ENCODE data around the gene IPO11. TPM values are rescaled to one million over a fixed set of nuclear protein-coding genes. Genes with fewer than 3 reads are reported as not detected.

IPO11 gene
- total RNA-seq (2014; rRNA removed) = 26.8 and 29.3 TPM in 2 replicates
- 10.4 TPM for polyA plus RNA-seq (2012)

DNA sequence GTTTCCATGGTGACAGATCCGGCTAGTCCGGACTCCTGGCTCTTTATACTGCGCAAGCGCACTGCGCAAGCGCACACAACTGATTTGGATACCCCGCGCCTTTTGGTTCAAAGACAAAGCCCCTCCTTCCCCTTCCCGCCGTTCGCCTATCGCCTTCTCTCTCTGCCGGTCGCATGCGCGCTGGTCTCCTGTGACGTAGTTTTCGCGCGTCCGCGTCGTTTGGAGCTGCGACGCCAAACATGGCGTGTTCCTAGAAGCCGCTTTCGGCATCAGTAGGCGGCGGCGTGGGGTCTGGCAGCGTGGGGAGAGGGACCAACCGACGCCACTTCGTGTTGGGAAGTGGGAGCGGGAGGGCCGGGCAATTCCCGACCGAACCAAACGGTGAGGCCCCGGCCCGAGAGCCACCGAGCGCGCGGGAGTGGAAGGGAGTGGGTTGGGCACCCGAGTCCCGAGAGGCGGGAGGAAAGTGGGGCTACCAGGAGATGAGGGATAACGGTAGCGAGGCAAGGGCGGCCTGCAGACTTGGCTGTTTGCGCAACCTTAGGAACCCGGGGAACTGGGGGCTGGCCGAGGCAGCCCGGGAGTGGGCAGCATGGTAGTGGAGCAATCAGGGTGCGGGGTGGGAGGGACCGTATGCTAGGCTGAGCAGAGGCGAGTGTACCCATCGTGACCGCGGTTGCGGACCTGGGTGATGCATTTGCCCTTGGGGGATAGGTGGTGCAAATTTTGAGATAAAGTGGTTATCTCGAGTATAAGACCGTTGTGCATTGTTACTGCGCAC is at the start of gene IPO11:
Gene IPO11, plus strand, starts transcription at position 215 of the 781 bp plus-strand sequence. CDS start 24,517 bp downstream, outside the sequence.
- peak; percentile 99 for DNase-seq (ENCODE audit: low read depth)

DNA sequence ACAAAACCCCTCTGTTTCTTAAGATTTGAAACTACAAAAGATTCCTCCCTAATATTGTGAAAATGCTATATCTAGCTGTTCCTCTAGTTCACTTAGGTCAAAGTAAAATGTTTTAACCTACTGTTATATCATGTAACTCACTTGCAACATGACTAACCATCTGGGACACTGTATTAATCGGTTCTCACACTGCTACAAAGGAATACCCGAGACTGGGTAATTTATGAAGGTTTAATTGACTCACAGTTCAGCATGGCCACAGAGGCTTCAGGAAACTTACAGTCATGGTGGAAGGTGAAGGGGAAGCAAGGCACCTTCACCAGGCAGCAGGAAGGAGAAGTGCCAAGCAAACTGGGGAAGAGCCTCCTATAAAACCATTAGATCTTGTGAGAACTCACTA is 43.5 kb upstream of the IPO11 start:
- DNase-seq (ENCODE audit: low read depth) = no peak

DNA sequence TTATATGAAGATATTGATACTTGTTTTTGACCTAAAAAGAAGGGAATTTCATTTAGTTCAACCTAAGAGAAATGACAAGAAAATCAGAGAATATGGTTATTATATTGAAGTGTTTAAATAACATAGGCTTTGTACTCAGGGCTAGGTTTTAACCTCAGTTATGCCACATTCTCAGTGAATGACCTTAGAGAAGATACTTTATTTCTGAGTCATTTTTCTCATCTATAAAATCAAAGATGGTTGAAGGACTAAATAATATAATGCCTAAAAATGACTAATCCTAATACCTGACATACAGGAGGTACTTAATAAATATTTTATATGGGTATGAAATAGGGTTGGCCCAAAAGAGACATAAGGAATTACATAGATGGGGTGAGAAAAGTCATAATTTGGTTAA is 41.2 kb upstream of the IPO11 start:
- DNase-seq (ENCODE audit: low read depth) = no peak

DNA sequence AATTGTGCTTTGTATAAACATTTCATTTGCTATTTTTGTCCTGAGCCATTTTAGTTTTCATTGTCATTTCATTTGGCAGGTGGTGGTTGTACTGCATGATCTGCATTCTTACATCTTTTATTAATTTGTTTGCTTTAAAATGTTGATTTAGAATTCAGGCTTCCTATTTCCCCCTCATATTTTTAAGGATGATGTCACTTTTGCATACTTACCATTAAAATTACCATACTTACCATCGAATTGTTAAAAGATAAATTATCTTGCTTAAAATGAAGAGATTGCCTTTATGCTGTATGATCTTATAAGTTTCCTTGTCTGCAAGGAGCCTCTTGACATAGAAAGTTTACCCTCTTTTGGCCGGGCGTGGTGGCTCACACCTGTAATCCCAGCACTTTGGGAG is 40.0 kb upstream of the IPO11 start:
- no peak for DNase-seq (ENCODE audit: low read depth)

DNA sequence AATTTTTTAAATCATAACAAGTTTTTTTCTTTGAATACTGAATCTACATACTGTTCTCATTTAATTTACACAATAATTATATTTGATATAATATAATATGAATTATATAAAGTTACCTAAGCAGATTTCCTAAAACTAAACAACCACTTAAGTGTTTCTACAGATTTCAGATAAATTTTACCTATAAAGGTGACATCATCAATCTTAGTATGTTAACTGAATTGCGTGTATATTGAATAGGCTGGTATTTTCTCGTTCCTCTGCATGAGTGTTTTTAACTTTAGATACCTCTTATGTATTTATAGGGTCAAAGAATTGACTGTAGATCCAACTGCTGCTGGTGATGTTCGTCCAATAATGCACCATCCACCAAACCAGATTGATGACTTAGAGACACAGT is 39.2 kb upstream of the IPO11 start:
- DNase-seq (ENCODE audit: low read depth) = no peak

DNA sequence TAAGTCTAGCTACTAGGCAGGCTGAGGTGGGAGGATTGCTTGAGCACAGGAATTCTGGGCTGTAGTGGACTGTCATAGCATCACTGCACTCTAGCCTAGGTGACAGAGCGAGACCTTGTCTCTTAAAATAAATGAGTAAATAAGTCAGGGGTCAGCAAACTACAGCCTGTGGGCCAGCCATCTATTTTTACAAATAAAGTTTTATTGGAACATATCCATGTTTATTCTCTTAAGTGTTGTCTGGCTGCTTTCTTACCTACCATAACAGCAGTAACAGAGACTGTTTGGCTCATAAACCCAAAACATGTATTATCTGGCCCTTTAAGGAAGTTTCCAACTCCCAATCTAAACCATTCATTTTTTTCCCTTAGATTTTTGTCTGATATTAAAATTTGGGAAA is 38.5 kb upstream of the IPO11 start:
- DNase-seq (ENCODE audit: low read depth) = no peak

DNA sequence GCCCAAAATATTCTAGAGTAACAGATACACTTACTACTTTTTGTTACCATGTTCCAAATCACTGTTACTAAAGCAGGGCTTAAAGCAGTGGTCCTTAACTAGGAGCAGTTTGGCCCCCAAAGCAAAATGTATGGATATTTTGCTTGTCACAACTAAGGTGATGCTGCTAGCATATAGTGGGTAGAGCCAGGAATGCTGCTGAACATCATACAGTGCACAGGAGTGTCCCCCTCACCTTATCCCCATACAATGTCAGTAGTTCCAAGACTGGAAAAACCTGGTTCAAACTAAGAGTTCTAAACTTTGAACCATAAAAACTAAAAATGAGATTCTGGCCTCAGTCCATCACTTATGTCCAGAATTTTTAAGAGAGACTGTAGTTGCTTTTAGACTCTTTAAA is 36.9 kb upstream of the IPO11 start:
- DNase-seq (ENCODE audit: low read depth) = no peak

DNA sequence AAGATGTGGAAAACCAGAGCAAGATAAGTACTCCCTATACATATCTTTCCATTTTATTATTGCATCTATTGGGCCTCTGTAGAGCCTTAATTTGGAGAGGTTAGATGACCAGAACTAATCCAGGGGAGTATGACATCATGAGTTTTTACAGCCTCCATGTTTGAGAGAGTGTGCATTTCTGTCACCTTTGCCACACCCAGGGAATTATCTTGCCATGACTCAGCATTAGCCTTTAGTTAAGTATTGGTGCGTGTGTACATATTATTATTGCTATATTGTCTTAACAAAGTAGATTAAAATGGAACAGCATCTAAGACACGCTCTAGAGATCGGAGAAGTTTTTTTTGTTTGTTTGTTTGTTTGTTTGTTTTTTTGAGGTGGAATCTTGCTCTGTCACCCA is 36.5 kb upstream of the IPO11 start:
- peak; percentile 17 for DNase-seq (ENCODE audit: low read depth)

DNA sequence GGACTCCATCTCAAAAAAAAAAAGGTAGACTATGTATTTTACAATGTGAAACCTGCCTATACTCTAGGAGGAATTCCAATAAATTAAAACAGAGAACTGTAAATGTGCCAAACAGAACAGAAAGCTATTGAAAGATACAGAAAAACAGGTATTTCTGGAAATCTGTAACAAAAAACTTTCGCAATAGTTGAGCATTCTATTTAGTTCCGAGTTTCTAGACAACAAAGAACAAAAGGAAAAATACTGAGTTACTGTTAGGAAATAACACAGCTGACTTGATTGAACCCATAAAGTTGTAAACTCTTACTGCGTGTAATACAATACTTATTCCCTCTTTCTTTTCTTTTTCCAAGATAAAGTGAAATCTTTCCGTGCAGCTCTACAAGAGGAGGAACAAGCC is 27.4 kb upstream of the IPO11 start:
- no peak for DNase-seq (ENCODE audit: low read depth)

DNA sequence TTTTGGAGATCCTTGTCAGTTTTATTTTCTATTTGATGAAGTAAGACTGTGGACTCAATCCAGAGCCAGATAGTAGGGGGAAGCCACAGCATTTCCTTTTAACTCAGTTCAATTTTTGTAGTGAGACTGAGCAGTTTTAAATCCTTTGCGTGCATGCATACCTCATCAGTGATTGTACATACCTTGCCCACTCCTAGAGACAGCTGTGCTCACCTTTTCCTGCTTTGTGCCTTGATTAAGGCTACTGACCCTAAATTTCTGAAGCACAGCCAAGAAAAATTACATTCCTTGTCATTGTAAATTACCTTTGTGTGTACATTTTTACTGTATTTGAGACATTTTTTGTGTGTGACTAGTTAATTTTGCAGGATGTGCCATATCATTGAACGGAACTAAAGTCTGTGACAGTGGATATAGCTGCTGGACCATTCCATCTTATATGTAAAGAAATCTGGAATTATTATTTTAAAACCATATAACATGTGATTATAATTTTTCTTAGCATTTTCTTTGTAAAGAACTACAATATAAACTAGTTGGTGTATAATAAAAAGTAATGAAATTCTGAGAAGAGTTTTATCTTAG is 26.7 kb upstream of the IPO11 start:
- DNase-seq (ENCODE audit: low read depth) = no peak

DNA sequence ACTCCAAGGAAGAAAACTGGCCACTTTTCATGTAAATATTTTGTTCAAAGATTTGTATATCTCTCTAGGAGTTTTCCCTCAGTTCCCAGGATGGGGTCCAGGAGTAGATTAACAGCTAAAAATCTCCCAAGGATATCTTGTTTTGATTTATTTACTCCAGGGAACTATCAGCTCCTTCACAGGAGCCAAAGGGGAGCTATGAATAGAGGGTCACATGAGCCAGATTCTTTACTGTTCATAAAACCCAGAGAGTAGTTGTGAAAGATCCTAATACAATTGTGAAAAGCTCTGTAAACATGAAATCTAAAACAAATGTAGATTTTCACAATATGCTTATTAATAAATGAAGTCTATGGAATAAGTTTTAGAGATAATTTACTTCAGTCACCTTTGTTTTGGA is 25.7 kb upstream of the IPO11 start:
- DNase-seq (ENCODE audit: low read depth) = peak; percentile 9

DNA sequence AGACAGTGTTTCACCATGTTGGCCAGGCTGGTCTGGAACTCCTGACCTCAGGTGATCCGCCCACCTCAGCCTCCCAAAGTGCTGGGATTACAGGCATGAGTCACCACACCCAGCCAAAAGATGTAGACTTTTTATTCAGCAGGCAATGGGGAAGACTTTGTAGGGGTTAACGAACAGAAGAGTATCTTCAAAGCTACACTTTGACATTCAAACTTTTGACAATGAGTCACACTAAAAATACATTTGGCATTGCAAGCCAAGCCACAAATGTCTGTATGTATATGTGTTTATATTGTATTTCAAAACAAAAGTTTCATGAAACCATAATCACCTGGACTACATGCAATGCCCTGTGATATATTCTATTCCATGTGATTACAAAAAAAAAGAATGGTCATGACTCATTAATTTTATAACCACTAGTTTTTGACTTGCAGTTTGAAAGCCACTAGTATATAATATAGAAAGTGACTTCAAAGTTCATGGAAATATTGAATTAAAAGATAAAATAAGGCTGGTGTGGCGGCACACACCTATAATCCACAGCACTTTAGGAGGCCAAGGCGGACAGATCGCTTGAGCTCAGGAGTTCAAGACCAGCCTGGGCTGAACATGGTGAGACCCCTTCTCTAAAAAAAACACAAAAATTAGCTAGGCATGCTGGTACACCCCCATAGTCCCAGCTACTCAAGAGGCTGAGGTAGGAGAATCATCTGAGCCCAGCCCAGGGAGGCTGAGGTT is 17.2 kb upstream of the IPO11 start:
- peak; percentile 12 for DNase-seq (ENCODE audit: low read depth)

DNA sequence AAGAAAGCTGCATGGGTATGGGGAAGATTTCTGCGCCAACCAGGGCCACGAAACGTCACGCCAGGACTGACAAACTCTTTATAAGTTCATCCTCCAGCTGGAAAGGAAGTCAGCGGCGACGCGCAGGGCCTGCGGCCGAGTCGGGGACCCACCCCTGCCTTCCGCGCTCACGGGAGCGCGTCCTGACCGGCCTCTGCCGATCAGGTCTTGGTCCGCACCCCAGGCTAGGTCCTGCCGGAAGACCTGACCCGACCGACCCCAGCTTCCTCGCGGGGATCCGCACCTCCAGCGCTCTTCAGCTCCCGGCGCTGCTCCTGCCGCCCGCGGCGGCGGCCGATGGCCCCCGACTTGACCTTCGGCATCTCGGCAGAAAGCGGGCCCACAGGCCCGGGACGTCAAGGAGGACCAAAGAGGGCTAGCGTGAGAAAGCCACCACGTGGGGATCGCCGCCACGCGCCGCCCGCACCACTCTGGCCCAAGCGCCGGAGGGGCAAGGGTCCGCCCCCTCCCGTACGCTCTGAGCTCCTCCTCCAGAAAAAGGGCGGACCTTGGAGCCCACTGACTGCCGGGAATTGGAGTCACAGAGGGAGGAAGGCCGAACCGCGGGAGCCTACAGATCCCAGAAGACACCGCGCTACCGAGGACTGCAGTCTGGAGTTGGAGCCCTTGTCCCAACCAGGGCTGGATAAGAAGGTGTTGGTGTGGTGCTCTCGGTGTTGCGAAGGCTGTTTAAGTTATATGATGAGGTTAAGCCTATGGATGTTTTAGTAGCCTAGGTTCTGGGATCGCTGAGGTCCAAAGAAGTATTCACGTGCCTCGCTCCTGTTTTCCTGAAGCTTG is 8.9 kb upstream of the IPO11 start, which contains the start of gene DIMT1:
Gene DIMT1, minus strand, starts transcription at position 495 of the 840 bp plus-strand sequence. Its CDS starts 133 bp downstream, at position 362.
- peak; percentile 98 for DNase-seq (ENCODE audit: low read depth)

DNA sequence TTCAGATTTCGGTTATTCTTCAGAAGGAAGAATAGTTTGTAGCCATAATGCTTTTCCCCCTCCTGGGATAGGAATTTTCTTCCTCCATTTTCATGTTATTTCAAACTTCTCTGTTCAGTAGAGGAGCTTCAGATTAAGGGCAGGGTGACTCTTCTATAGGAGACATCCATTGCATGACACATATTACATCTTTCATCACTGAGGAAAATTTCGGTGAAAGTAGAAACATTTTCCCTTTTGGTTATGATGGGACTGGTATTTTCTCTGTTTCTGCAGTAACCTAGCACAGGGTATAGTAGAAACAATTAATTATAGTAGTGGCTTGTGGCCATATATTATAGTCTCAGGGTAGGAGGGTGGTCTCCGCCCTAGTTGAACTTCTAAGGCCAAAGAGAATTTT is 1.1 kb downstream of the IPO11 start:
- DNase-seq (ENCODE audit: low read depth) = no peak

DNA sequence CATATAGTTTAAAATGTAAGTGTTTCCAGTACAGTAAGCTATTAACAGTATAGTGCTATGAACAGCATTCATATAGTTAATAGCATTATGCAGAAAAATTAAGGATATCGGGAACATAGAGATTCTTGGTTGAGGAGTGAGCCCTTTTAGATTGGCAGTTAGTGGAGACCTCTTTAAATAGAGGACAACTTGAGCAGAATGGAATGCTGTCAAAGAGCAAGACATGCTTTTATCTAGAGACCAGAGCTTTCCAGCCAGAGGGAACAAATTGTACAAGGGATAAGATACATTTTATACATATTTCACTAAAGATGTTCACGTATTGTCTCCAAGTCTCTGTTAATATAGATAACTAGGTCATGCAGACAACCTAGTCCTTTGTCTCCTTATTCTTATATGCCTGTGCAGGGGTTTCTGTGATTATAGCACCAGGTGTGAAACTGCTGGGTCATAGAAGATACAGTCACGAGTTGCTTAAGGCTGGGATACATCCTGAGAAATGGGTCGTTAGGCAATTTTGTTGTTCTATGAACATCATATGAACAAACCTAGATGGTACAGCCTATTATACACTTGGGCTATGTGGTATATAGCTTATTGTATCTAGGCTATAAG is 6.0 kb downstream of the IPO11 start:
- DNase-seq (ENCODE audit: low read depth) = no peak

DNA sequence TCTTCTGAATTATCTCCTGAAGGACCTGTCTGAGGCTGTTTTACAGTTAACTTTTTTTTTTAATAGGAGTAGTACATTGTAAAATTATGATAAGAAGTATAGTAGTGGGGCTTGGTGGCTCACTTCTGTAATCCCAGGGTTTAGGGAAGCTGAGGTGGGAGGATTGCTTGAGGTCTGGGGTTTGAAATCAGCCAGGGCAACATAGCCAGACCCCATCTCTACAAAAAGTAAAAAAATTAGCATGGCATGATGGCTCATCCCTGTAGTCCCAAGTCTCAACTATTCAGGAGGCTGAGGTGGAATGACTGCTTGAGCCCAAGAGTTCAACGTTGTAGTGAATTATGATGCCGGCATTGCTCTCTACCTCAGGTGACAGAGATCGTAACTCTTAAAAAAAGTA is 7.0 kb downstream of the IPO11 start:
- no peak for DNase-seq (ENCODE audit: low read depth)

DNA sequence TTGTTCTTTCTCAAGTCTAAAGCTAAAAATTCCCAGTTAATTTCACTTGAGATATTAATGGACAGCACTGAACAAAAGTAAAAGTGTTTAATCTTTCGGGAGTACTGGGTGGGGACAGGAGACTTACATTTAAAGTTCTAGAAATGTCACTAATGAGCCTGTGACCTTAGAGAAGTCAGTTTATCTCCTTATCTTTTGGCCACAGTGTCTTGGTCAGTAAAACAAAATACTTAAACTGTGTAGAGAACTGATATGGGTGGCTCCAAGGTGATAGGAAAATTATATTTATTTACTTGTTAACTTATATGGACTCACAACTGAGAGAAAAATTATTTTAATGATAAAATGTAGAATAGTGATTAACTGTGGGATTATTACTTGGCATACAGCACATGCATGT is 8.9 kb downstream of the IPO11 start:
- DNase-seq (ENCODE audit: low read depth) = no peak

DNA sequence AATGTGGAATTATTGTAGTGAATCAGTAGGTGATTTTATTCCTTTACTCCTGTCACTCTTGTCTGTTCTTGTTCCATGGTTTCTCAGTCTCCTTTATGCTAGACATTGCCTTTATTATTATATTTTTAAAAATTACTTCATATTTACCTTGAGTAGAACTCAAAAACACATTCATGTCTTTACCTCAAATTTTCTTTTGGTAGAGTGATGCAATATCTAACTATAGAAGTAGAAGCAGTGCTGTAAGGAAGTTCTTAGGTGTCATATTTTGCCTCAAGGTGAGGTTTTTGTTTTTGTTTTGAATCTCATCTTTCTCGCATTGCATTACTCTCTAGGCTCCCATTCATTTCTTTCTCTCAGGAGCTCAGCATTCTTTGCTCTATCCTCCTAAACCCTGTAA is 12.2 kb downstream of the IPO11 start:
- DNase-seq (ENCODE audit: low read depth) = no peak

DNA sequence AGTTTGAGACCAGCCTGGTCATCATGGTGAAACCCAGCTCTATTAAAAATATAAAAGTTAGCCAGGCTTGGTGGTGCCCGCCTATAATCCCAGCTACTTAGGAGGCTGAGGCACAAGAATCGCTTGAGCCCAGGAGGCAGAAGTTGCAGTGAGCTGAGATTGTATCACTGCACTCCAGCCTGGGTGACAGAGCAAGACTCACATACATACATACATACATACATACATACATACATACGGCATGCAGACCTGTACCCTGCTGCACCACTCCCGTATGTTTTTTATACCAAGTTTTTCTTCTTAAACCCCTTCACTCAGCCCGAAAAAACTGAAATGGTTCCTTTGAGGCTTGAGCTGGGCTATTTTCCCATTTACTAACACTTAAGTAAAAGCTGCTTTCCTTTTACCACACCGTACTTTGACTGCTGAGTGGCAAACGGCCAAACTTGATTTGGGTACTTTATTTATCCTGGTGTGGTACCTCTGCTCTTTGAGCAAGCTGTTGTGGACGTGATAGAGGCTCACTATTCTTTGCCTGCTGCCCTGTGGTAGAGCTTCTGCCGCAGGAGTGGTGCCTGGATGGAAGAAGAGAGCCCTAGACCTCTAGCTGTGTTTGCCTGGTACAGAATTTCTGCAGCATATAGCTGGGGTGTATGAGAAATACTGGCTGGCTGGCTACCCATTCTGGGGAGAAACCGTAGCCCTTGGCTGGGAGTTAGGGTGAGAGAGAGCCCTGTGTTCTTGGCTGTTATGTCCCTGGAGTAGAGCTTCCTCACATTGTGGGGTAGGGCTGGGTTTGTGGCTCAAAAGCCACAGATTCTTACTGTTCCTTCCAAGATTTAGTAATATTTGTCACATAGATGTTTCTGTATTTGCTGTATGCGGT is 19.4 kb downstream of the IPO11 start:
- peak; percentile 48 for DNase-seq (ENCODE audit: low read depth)

DNA sequence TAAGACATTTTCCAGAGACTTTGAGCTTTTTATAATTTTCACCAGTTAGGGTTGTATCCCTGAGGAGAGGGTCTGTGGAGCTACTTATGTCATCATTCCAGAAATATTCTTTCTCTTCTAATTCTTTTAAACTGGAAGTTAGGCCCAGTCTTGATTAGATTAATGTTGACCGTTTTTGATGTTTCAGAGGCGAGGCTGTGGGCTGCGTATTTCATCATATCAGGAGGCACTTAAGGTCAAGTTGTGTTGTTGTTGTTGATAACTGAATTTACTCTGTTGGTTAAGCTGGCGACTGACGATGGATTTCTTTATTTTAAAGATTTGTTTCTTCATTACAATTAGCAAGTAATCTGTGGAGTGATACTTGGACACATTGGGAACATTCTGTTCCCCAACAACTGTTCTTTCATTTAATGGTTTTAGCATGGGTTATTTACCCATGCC is 20.1 kb downstream of the IPO11 start:
- peak; percentile 46 for DNase-seq (ENCODE audit: low read depth)
